H9 (cell line): Measurements from ENCODE around the gene C16orf95. TPM values are rescaled to one million over a fixed set of nuclear protein-coding genes. Genes with fewer than 3 reads are reported as not detected.

Experiments used
- DNase-seq: peaks from one replicate; pipeline ENCODE4 v3.0.0-alpha.2; 2017
- H2AFZ ChIP-seq: one replicate; pipeline ENCODE4 v1.6.1; 2013; ENCODE audit warnings: mild to moderate bottlenecking, low read length, control low read depth, moderate library complexity
- H2AK5ac ChIP-seq: 2 replicates; pipeline ENCODE4 v1.6.1; 2013; ENCODE audit warnings: low read length, control low read depth, mixed read lengths; ENCODE audit not compliant: insufficient read length
- H2BK120ac ChIP-seq: one replicate; pipeline ENCODE4 v1.6.1; 2013; ENCODE audit warnings: low read depth, mild to moderate bottlenecking, low read length, control low read depth, inconsistent platforms; ENCODE audit not compliant: poor library complexity, severe bottlenecking
- H2BK12ac ChIP-seq: 2 replicates; pipeline ENCODE4 v1.6.1; 2013; ENCODE audit warnings: low read length, control low read depth, mixed read lengths, low read depth; ENCODE audit not compliant: insufficient read length
- H2BK15ac ChIP-seq: 2 replicates; pipeline ENCODE4 v1.6.1; 2013; ENCODE audit warnings: low read depth, low read length, control low read depth
- H2BK20ac ChIP-seq: one replicate; pipeline ENCODE4 v1.6.1; 2013; ENCODE audit warnings: low read depth, mild to moderate bottlenecking, low read length, control low read depth, inconsistent platforms; ENCODE audit not compliant: poor library complexity, severe bottlenecking
- H2BK5ac ChIP-seq: 2 replicates; pipeline ENCODE4 v1.6.1; 2013; ENCODE audit warnings: low read length, control low read depth, mixed read lengths; ENCODE audit not compliant: insufficient read length
- H3K14ac ChIP-seq: 2 replicates; pipeline ENCODE4 v1.6.1; 2013; ENCODE audit warnings: low read length, control low read depth; ENCODE audit not compliant: insufficient read depth
- H3K18ac ChIP-seq: 2 replicates; pipeline ENCODE4 v1.6.1; 2013; ENCODE audit warnings: low read depth, mild to moderate bottlenecking, mixed read lengths, low read length, control low read depth; ENCODE audit not compliant: insufficient read length
- H3K23ac ChIP-seq: 2 replicates; pipeline ENCODE4 v1.6.1; 2013; ENCODE audit warnings: low read length, control low read depth, mixed read lengths, low read depth; ENCODE audit not compliant: insufficient read length
- H3K23me2 ChIP-seq: 2 replicates; pipeline ENCODE4 v1.6.1; 2013; ENCODE audit warnings: low read depth, mild to moderate bottlenecking, mixed read lengths, low read length, control low read depth; ENCODE audit not compliant: insufficient read length, poor library complexity, severe bottlenecking
- H3K27ac ChIP-seq: 2 replicates; pipeline ENCODE4 v1.5.1; 2013; ENCODE audit warnings: low read length, control low read depth, mixed read lengths, low read depth; ENCODE audit not compliant: insufficient read length
- H3K27me3 ChIP-seq: 2 replicates; pipeline ENCODE4 v1.6.1; 2013; ENCODE audit warnings: low read length, control low read depth, inconsistent platforms; ENCODE audit not compliant: insufficient read depth
- H3K4ac ChIP-seq: 2 replicates; pipeline ENCODE4 v1.6.1; 2013; ENCODE audit warnings: low read depth, mild to moderate bottlenecking, control low read depth, inconsistent platforms, low read length, moderate library complexity
- H3K4me1 ChIP-seq: 2 replicates; pipeline ENCODE4 v1.6.1; 2013; ENCODE audit warnings: low read length, control low read depth, inconsistent platforms; ENCODE audit not compliant: insufficient read depth
- H3K4me2 ChIP-seq: 2 replicates; pipeline ENCODE4 v1.6.1; 2013; ENCODE audit warnings: low read length, control low read depth, mixed read lengths; ENCODE audit not compliant: insufficient read length, insufficient read depth
- H3K56ac ChIP-seq: 2 replicates; pipeline ENCODE4 v1.6.1; 2013; ENCODE audit warnings: low read depth, mild to moderate bottlenecking, mixed read lengths, low read length, control low read depth; ENCODE audit not compliant: insufficient read length
- H3K79me1 ChIP-seq: 2 replicates; pipeline ENCODE4 v1.6.1; 2013; ENCODE audit warnings: low read depth, mild to moderate bottlenecking, moderate library complexity, low read length, control low read depth, inconsistent platforms; ENCODE audit not compliant: insufficient read depth, poor library complexity, severe bottlenecking
- H3K79me2 ChIP-seq: 2 replicates; pipeline ENCODE4 v1.6.1; 2013; ENCODE audit warnings: low read length, control low read depth, inconsistent platforms; ENCODE audit not compliant: insufficient read depth
- H3K9ac ChIP-seq: 2 replicates; pipeline ENCODE4 v1.6.1; 2013; ENCODE audit warnings: low read length, control low read depth, mixed read lengths; ENCODE audit not compliant: insufficient read length; ENCODE audit errors: extremely low read depth
- H3K9me3 ChIP-seq: one replicate; pipeline ENCODE4 v1.6.1; 2013; ENCODE audit warnings: low read depth, low read length, inconsistent platforms; ENCODE audit not compliant: control insufficient read depth
- H3T11ph ChIP-seq: one replicate; pipeline ENCODE4 v1.6.1; 2013; ENCODE audit warnings: mild to moderate bottlenecking, low read length, control low read depth, inconsistent platforms
- H4K20me1 ChIP-seq: one replicate; pipeline ENCODE4 v1.6.1; 2013; ENCODE audit not compliant: control insufficient read depth, insufficient read length, insufficient read depth
- H4K5ac ChIP-seq: 2 replicates; pipeline ENCODE4 v1.6.1; 2013; ENCODE audit warnings: low read depth, mild to moderate bottlenecking, mixed read lengths, low read length, control low read depth; ENCODE audit not compliant: insufficient read length
- H4K8ac ChIP-seq: replicated peaks from 2 replicates; pipeline ENCODE4 v1.6.1; 2013; ENCODE audit warnings: low read length, control low read depth, mixed read lengths, low read depth; ENCODE audit not compliant: insufficient read length
- H4K91ac ChIP-seq: 2 replicates; pipeline ENCODE4 v1.6.1; 2013; ENCODE audit warnings: low read depth, mild to moderate bottlenecking, moderate library complexity, mixed read lengths, low read length, control low read depth; ENCODE audit not compliant: insufficient read length
- H3K27ac Mint-ChIP-seq, 3 experiments: 2 replicates in 2 of 3; 3 replicates in 1 of 3; pipeline ENCODE4 v1.8.0; 2020 to 2021; ENCODE audit warnings: mixed read lengths in 3 of 3, mild to moderate bottlenecking in 1 of 3, moderate library complexity in 1 of 3
- H3K27me3 Mint-ChIP-seq: 2 replicates; pipeline ENCODE4 v1.8.0; 2021; ENCODE audit warnings: low read depth, mild to moderate bottlenecking, moderate library complexity, mixed read lengths
- H3K36me3 Mint-ChIP-seq, 3 experiments: 2 replicates in 2 of 3; 3 replicates in 1 of 3; pipeline ENCODE4 v1.8.0; 2020 to 2021; ENCODE audit warnings: low read depth in 3 of 3, mixed read lengths in 3 of 3; ENCODE audit not compliant: insufficient read depth in 1 of 3
- H3K4me1 Mint-ChIP-seq, 2 experiments: 2 replicates each; pipeline ENCODE4 v1.8.0; 2020; ENCODE audit warnings: mixed read lengths in 2 of 2
- H3K4me3 Mint-ChIP-seq, 2 experiments: 2 replicates in 1 of 2; 3 replicates in 1 of 2; pipeline ENCODE4 v1.8.0; 2020 to 2021; ENCODE audit warnings: mild to moderate bottlenecking in 2 of 2, mixed read lengths in 2 of 2, moderate library complexity in 1 of 2
- H3K9me3 Mint-ChIP-seq, 2 experiments: 2 replicates in 1 of 2; 3 replicates in 1 of 2; pipeline ENCODE4 v1.8.0; 2020; ENCODE audit warnings: mild to moderate bottlenecking in 2 of 2, mixed read lengths in 2 of 2, moderate library complexity in 1 of 2
- CTCF ChIP-seq: fragments of 200-600 bp; sonication (generic); conservative IDR thresholded peaks from 3 replicates; pipeline ENCODE4 v1.8.0; 2021; ENCODE audit warnings: antibody characterized with exemption, mild to moderate bottlenecking
- WGBS: extraction: QIAGEN DNeasy Blood & Tissue Kit; methylation state at CpG from one replicate; pipeline ENCODE4 v1.1.7; 2013; ENCODE audit warnings: missing lambda C conversion rate, low lambda C conversion rate, mixed read lengths; ENCODE audit not compliant: insufficient read length; ENCODE audit errors: extremely low coverage; 5-methylcytosine and 5-hydroxymethylcytosine counted together
- total RNA-seq: library from RNA; stranded (reverse); gene quantifications from 2 replicates; pipeline ENCODE4 v1.2.1, GENCODE V29; 2021

Gene C16orf95
- total RNA-seq, 1 experiment from 2014 or later, result 5.6 TPM

- H2BK12ac ChIP-seq, result no peak overlapping the region
- H4K20me1 ChIP-seq, result no peaks in the 10 kb centered on the region
- no peak overlapping the region for H3K56ac ChIP-seq
- H3K4me1 ChIP-seq, result no peaks in the 10 kb centered on the region
- H3K79me2 ChIP-seq, result no peaks in the 10 kb centered on the region
- H3K9me3 ChIP-seq, result no peaks in the 10 kb centered on the region
- no peak overlapping the region for H2AFZ ChIP-seq
- no peaks in the 10 kb centered on the region for H3K27me3 Mint-ChIP-seq
- H3K23ac ChIP-seq, result no peak overlapping the region
- H3K27me3 ChIP-seq, result no peaks in the 10 kb centered on the region
- H3K14ac ChIP-seq, result no peak overlapping the region; the same call in 1 of the 2 replicates
- no peak overlapping the region for H3K4me3 Mint-ChIP-seq
- no peak for DNase-seq
- no peak overlapping the region for H4K5ac ChIP-seq
- H3K79me1 ChIP-seq, result no peaks in the 10 kb centered on the region
- H3K36me3 Mint-ChIP-seq, result peaks cover 4 to 37% (median 26%) of the 10 kb centered on the region in 3 experiments; a peak in 6 of 7 replicates
- no peak overlapping the region for H2AK5ac ChIP-seq
- no peaks in the 10 kb centered on the region for H3K23me2 ChIP-seq
- TF ChIP-seq CTCF, result no peak
- no peak overlapping the region for H3K18ac ChIP-seq
- no peaks in the 10 kb centered on the region for H3K9me3 Mint-ChIP-seq
- H3T11ph ChIP-seq, result no peak overlapping the region
- no peak overlapping the region for H2BK20ac ChIP-seq
- H3K27ac Mint-ChIP-seq, result peak overlapping the region in 2 of 3 experiments; percentile 72 to 74; a peak in 4 of 7 replicates
- no peak overlapping the region for H3K4ac ChIP-seq
- WGBS, result no CpG with 5 or more reads among the region's 8 CpGs
- H3K4me2 ChIP-seq, result no peak overlapping the region
- H4K8ac ChIP-seq, result no peak overlapping the region
- no peak overlapping the region for H2BK5ac ChIP-seq
- H4K91ac ChIP-seq, result no peak overlapping the region
- H3K4me1 Mint-ChIP-seq, result no peaks in the 10 kb centered on the region
- H2BK120ac ChIP-seq, result no peak overlapping the region
- H3K27ac ChIP-seq, result no peak overlapping the region
- no peak overlapping the region for H2BK15ac ChIP-seq
- H3K9ac ChIP-seq, result no peak overlapping the region
Measured at GRCh38 chr16:87356491-87356853, 39.3 kb upstream of the C16orf95 start.
